SK-N-SH treated with all-trans-retinoic acid at 6 μM for 48 hours (cell line): ENCODE measurements around the gene XPNPEP2.

Experiments
- ATAC-seq: fragments of 200-7000 bp; cut with Tn5 transposase; 3 replicates; pipeline ENCODE4 v1.9.1; 2020; ENCODE audit warnings: mild to moderate bottlenecking, moderate library complexity
- ARNTL ChIP-seq: fragments of 450-650 bp; formaldehyde crosslinking; IDR thresholded peaks from 2 replicates; pipeline ENCODE4 v1.5.0; 2020; ENCODE audit warnings: low read depth, mild to moderate bottlenecking, moderate library complexity, borderline replicate concordance
- BACH2 ChIP-seq: fragments of 250-450 bp; sonication (Bioruptor Pico); IDR thresholded peaks from 2 replicates; pipeline ENCODE4 v1.9.0; 2021; ENCODE audit warnings: mild to moderate bottlenecking, borderline replicate concordance
- CREB5 ChIP-seq: fragments of 250-450 bp; sonication (Bioruptor Pico); IDR thresholded peaks from 2 replicates; pipeline ENCODE4 v1.5.1; 2020; ENCODE audit warnings: low read depth, mild to moderate bottlenecking, moderate library complexity
- CSDC2 ChIP-seq: fragments of 250-450 bp; sonication (Bioruptor Pico); IDR thresholded peaks from 2 replicates; pipeline ENCODE4 v1.5.0; 2020; ENCODE audit warnings: mild to moderate bottlenecking, moderate library complexity
- CSRNP3 ChIP-seq: fragments of 250-450 bp; sonication (Bioruptor Pico); IDR thresholded peaks from 2 replicates; pipeline ENCODE4 v1.5.1; 2021; ENCODE audit warnings: mild to moderate bottlenecking, moderate library complexity
- ESRRG ChIP-seq: fragments of 250-450 bp; sonication (Bioruptor Pico); IDR thresholded peaks from 2 replicates; pipeline ENCODE4 v1.6.1; 2021; ENCODE audit warnings: mild to moderate bottlenecking
- GLIS3 ChIP-seq: fragments of 250-450 bp; sonication (Bioruptor Pico); IDR thresholded peaks from 2 replicates; pipeline ENCODE4 v1.5.0; 2020; ENCODE audit warnings: mild to moderate bottlenecking, moderate library complexity
- ISL1 ChIP-seq: fragments of 250-450 bp; sonication (Bioruptor Pico); IDR thresholded peaks from 2 replicates; pipeline ENCODE4 v2.1.2; 2022; ENCODE audit warnings: mild to moderate bottlenecking, moderate library complexity
- OSR1 ChIP-seq: fragments of 250-450 bp; sonication (Bioruptor Pico); IDR thresholded peaks from 2 replicates; pipeline ENCODE4 v1.8.0; 2022; ENCODE audit warnings: moderate library complexity, mild to moderate bottlenecking, inconsistent platforms
- POU6F1 ChIP-seq: fragments of 250-450 bp; sonication (Bioruptor Pico); IDR thresholded peaks from 2 replicates; pipeline ENCODE4 v1.8.0; 2021; ENCODE audit warnings: low read depth, mild to moderate bottlenecking, moderate library complexity, borderline replicate concordance
- PPARA ChIP-seq: fragments of 250-450 bp; sonication (Bioruptor Pico); IDR thresholded peaks from 2 replicates; pipeline ENCODE4 v1.5.0; 2020; ENCODE audit warnings: mild to moderate bottlenecking, borderline replicate concordance
- RARB ChIP-seq: fragments of 250-450 bp; sonication (Bioruptor Pico); IDR thresholded peaks from 2 replicates; pipeline ENCODE4 v1.8.0; 2021; ENCODE audit warnings: mild to moderate bottlenecking, moderate library complexity
- SNAI2 ChIP-seq: fragments of 250-450 bp; sonication (Bioruptor Pico); IDR thresholded peaks from 2 replicates; pipeline ENCODE4 v1.5.0; 2020; ENCODE audit warnings: mild to moderate bottlenecking, moderate library complexity
- TCF4 ChIP-seq: fragments of 250-450 bp; sonication (Bioruptor Pico); IDR thresholded peaks from 2 replicates; pipeline ENCODE4 v1.8.0; 2021; ENCODE audit warnings: mild to moderate bottlenecking, moderate library complexity, borderline replicate concordance
- TOX ChIP-seq: fragments of 250-450 bp; sonication (Bioruptor Pico); IDR thresholded peaks from 2 replicates; pipeline ENCODE4 v1.8.0; 2021; ENCODE audit warnings: mild to moderate bottlenecking, moderate library complexity, borderline replicate concordance
- TSHZ2 ChIP-seq: fragments of 250-450 bp; sonication (Bioruptor Pico); IDR thresholded peaks from 2 replicates; pipeline ENCODE4 v1.5.0; 2020; ENCODE audit warnings: mild to moderate bottlenecking, moderate library complexity
- ZFP3 ChIP-seq: fragments of 250-450 bp; sonication (Bioruptor Pico); IDR thresholded peaks from 2 replicates; pipeline ENCODE4 v1.5.0; 2020; ENCODE audit warnings: mild to moderate bottlenecking, moderate library complexity
- ZFP30 ChIP-seq: fragments of 450-650 bp; formaldehyde crosslinking; IDR thresholded peaks from 2 replicates; pipeline ENCODE4 v1.5.0; 2022; ENCODE audit warnings: mild to moderate bottlenecking, moderate library complexity
- ZNF70 ChIP-seq: fragments of 450-650 bp; formaldehyde crosslinking; IDR thresholded peaks from 2 replicates; pipeline ENCODE4 v1.5.0; 2020; ENCODE audit warnings: mild to moderate bottlenecking, moderate library complexity
- ZNF8 ChIP-seq: fragments of 450-650 bp; formaldehyde crosslinking; IDR thresholded peaks from 2 replicates; pipeline ENCODE4 v1.5.0; 2020; ENCODE audit warnings: mild to moderate bottlenecking, moderate library complexity

Gene XPNPEP2

GRCh38 chrX:129747533-129747932 is 8.8 kb downstream of the XPNPEP2 start:
- TF ChIP-seq TCF4 (CRISPR knock-in tag): no peak
- TF ChIP-seq OSR1 (CRISPR knock-in tag): no peak
- TF ChIP-seq ZFP3 (CRISPR knock-in tag): no peak
- no peak for TF ChIP-seq ISL1 (CRISPR knock-in tag)
- no peak for TF ChIP-seq TSHZ2 (CRISPR knock-in tag)
- TF ChIP-seq CREB5 (CRISPR knock-in tag): no peak
- no peak for ATAC-seq

- TF ChIP-seq ZFP30 (CRISPR knock-in tag): no peak
- TF ChIP-seq CSRNP3: no peak
- no peak for TF ChIP-seq ZNF8 (CRISPR knock-in tag)
- TF ChIP-seq POU6F1 (CRISPR knock-in tag): no peak
- TF ChIP-seq, all 23 proteins: peak for 0
- no peak for ATAC-seq
Measured at GRCh38 chrX:129748305-129748704, 9.5 kb downstream of the XPNPEP2 start.

- no peak for ATAC-seq
- TF ChIP-seq SNAI2 (CRISPR knock-in tag) (no peak), TOX (no peak), RARB (CRISPR knock-in tag) (no peak), PPARA (no peak), ZNF70 (no peak), ARNTL (CRISPR knock-in tag) (no peak), CSDC2 (CRISPR knock-in tag) (no peak), OSR1 (CRISPR knock-in tag) (no peak), CREB5 (CRISPR knock-in tag) (no peak), ZFP30 (CRISPR knock-in tag) (no peak), TSHZ2 (CRISPR knock-in tag) (no peak), ZFP3 (CRISPR knock-in tag) (no peak), GLIS3 (CRISPR knock-in tag) (no peak), ESRRG (CRISPR knock-in tag) (no peak), POU6F1 (CRISPR knock-in tag) (no peak), BACH2 (CRISPR knock-in tag) (no peak), ZNF8 (CRISPR knock-in tag) (no peak), TCF4 (CRISPR knock-in tag) (no peak)
Measured at GRCh38 chrX:129749069-129749468, 10.3 kb downstream of the XPNPEP2 start.
